GM06990 (cell line): ENCODE measurements around the gene SPACA7.
"Not testable (repeated sequence)": the region's sequence is repeated elsewhere in the genome, so short reads cannot be mapped to it uniquely, and the experiment has no call there.

ENCODE experiments used
- DNase-seq: peaks from one replicate; pipeline ENCODE4 v3.0.0-alpha.2; 2011; ENCODE audit not compliant: insufficient read length; ENCODE audit errors: extremely low read depth
- H3K27me3 ChIP-seq: replicated peaks from 2 replicates; pipeline ENCODE4 v1.6.0; 2011; ENCODE audit warnings: low read length; ENCODE audit not compliant: control insufficient read depth, insufficient read depth
- H3K36me3 ChIP-seq: 2 replicates; pipeline ENCODE4 v1.5.1; 2011; ENCODE audit warnings: low read length; ENCODE audit not compliant: control insufficient read depth, insufficient read depth
- H3K4me3 ChIP-seq: replicated peaks from 2 replicates; pipeline ENCODE4 v1.5.1; 2011; ENCODE audit warnings: low read depth, mild to moderate bottlenecking, control low read depth, low read length
- CTCF ChIP-seq: IDR thresholded peaks from 2 replicates; pipeline ENCODE4 v1.5.1; 2011; ENCODE audit warnings: low read length, control low read depth, mild to moderate bottlenecking, inconsistent platforms; ENCODE audit not compliant: insufficient read depth, poor library complexity, severe bottlenecking

Gene SPACA7

DNA sequence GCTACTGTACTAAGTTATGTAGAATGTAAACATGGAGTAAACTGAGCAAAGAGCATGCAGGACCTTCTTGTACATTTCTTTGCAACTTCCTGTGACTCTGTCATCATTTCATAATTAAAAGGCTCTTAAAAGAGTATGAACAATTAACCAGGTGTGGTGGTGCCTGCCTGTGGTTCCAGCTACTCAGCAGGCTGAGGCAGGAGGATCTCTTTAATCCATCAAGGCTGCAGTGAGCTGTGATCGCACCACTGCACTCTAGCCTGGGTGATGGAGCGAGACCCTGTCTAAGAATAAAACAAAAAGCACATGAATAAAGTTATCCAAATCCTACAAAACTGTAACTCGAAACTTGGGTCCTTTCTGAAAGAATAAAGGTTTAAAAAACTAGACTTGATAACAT lies 5.8 kb upstream of the SPACA7 start:
- Histone ChIP-seq H3K36me3 (no peaks in the 10 kb centered on the region), H3K4me3 (no peak overlapping the region), H3K27me3 (no peaks in the 10 kb centered on the region)
- DNase-seq, result no peak
- no peak for TF ChIP-seq CTCF

GRCh38 chr13:112374271-112374670 lies 1.9 kb upstream of the SPACA7 start:
- DNase-seq, result no peak
- H3K36me3 ChIP-seq, result no peaks in the 10 kb centered on the region
- no peak for TF ChIP-seq CTCF
- H3K27me3 ChIP-seq, result no peaks in the 10 kb centered on the region
- no peak overlapping the region for H3K4me3 ChIP-seq

DNA sequence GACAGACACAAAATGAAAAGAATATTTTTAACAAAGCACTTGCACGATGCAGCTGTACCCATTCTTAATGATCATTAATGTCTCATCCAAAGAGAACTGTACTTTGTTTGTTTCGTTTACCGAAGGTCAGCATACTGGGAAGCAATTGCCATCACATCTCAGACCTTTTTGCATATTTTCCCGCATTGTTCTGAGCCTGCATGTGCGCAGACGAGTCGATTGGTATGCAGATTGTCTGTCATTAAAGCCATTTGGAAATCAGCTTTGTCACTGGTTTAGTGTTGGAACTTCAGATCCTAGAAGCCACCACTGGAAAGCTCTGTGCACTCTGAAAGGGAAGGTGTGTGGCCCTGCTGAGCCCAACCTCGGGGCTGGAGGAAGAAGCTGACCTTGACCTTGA lies 15.6 kb downstream of the SPACA7 start:
- Histone ChIP-seq H3K4me3 (no peak overlapping the region), H3K36me3 (no peaks in the 10 kb centered on the region), H3K27me3 (no peaks in the 10 kb centered on the region)
- TF ChIP-seq CTCF, result no peak
- DNase-seq, result no peak

DNA sequence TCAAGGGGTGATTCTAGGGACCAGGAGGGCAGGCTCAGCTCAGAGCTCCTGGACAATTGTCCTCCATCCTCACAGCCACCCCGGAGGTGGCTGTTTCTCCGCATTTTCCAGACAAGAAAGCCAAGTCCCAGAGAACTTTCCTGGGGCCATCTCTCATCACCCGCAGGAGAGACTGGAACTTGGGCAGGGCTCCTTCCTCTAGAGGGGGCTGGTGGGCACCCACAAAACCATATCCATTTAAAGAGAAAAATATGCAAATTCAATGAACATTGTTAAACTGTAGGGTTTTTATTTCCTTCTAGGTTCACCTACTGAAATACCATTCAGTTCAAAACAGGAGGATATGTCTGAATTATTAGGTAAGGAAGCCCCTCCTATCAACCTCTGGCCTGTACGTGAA lies 16.6 kb downstream of the SPACA7 start:
- TF ChIP-seq CTCF, result no peak
- H3K4me3 ChIP-seq, result no peak overlapping the region
- H3K27me3 ChIP-seq, result no peaks in the 10 kb centered on the region
- no peak for DNase-seq
- H3K36me3 ChIP-seq, result no peaks in the 10 kb centered on the region

DNA sequence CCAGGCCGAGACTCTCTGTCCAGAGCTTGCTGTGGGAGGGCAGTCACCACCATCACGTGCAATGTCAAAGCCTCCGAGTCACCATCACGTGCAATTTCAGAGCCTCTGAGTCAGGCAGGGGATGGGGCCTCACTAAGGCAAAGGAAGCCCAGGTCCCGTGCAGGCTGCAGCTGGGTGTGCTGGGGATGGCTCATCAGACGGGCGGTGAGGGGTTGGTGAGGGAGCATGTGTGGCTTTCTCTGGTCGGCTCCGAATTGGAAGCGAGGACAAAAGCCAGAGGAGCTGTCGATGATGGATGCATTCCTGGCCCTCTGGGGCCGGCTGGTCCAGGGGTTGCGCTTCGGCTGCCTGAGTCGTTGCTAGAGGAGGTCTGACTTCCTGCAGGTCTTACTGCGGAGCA lies 18.9 kb downstream of the SPACA7 start:
- not testable (repeated sequence) for H3K27me3 ChIP-seq, H3K4me3 ChIP-seq, H3K36me3 ChIP-seq, DNase-seq

DNA sequence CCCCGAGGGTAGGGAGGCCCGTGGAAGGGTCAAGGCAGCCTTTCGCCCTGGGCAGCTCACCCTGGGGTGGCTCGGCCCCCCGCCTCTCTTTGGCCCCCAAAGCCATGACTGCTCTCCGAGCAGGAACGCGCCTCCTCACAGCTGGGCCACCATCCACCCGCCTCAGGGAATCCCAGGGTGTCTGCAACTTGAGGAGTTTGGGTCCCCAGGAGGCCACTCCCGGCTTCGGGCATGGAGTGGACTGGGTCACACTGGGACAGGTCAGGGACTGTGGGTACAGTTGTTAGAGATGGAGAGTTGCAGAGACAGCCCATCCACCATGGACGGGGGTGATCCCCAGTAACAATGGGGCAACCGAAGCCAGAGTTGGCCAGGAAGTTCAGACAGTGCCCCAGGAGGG lies 19.8 kb downstream of the SPACA7 start:
- H3K36me3 ChIP-seq, DNase-seq, H3K4me3 ChIP-seq, H3K27me3 ChIP-seq: not testable (repeated sequence)

DNA sequence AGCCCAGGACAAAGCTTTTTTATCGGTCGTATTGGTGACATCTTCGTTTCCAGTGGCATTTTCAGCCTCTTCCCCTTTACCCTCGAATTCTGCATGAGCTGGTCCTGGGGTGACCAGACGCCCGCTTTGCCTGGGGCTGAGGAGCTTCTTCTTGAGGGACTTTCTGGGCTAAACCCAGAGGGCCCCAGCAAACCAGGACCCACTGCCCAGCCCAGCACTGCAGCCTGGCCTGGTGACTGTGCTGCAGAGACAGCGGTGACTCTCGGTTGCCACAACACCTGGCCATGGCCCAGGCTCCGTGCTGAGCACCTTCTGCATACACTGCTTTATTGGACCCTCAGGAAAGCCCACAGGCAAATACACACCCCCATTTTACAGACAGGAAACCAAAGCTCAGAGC lies 21.0 kb downstream of the SPACA7 start:
- no peak for DNase-seq
- Histone ChIP-seq H3K36me3 (no peaks in the 10 kb centered on the region), H3K4me3 (no peak overlapping the region), H3K27me3 (no peaks in the 10 kb centered on the region)
- no peak for TF ChIP-seq CTCF

DNA sequence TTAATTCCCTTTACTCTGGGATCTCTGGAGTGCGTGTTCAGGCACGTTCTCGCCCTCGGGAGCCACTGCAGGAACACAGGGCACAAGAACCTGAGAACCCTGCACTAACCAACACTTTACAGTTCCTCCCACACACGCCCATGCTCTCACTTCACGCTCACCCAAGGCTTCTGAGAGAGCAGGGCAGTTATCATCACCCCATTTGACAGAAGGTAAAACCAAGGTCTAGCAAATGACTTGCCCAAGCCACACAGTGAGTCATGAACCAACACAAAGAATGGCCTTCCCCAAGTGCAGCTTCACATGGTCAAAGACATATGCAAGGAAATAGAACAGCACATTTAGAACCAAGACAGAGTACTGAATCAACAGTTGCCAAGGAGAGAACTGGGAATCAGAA lies 22.2 kb downstream of the SPACA7 start:
- not testable (repeated sequence) for DNase-seq, H3K4me3 ChIP-seq, H3K36me3 ChIP-seq, H3K27me3 ChIP-seq

DNA sequence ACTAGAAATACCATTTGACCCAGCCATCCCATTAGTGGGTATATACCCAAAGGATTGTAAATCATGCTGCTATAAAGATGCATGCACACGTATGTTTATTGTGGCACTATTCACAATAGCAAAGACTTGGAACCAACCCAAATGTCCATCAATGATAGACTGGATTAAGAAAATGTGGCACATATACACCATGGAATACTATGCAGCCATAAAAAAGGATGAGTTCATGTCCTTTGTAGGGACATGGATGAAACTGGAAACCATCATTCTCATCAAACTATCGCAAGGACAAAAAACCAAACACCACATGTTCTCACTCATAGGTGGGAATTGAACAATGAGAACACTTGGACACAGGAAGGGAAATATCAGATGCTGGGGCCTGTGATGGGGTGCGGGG lies 33.7 kb downstream of the SPACA7 start:
- not testable (repeated sequence) for H3K4me3 ChIP-seq, H3K27me3 ChIP-seq, H3K36me3 ChIP-seq, DNase-seq
